Thyroid gland (tissue), 4 donors: ENCODE measurements around the gene DYNC2LI1. TPM values are rescaled to one million over a fixed set of nuclear protein-coding genes. Genes with fewer than 3 reads are reported as not detected.
A peak's percentile ranks its signal among the peaks of the same experiment; 100 is the strongest.

Experiments used
- DNase-seq, 2 donors: peaks; one replicate each; pipeline ENCODE4 v3.0.0-alpha.2; 2019
- H3K27ac ChIP-seq, 3 donors: fragments of 200-600 bp; sonication (generic); 1 replicate in 2 of 3; 2 replicates in 1 of 3; pipeline ENCODE4 v1.5.1; 2016 to 2019; ENCODE audit warnings: mild to moderate bottlenecking in 1 of 3, moderate library complexity in 1 of 3
- H3K27me3 ChIP-seq: fragments of 200-600 bp; sonication (generic); one replicate; pipeline ENCODE4 v1.5.1; 2019
- H3K36me3 ChIP-seq, 2 donors: fragments of 200-600 bp; sonication (generic); one replicate each; pipeline ENCODE4 v1.5.1; 2016 to 2019
- H3K4me1 ChIP-seq, 2 donors: fragments of 200-600 bp; sonication (generic); one replicate each; pipeline ENCODE4 v1.5.1; 2017 to 2019
- H3K4me3 ChIP-seq, 3 donors: fragments of 200-600 bp; sonication (generic); replicated peaks in 1 of 3; 1 replicate in 2 of 3; 2 replicates in 1 of 3; pipeline ENCODE4 v1.5.1; 2016; ENCODE audit warnings: mild to moderate bottlenecking in 1 of 3
- H3K9me3 ChIP-seq: fragments of 200-600 bp; sonication (generic); one replicate; pipeline ENCODE4 v1.5.1; 2017
- CTCF ChIP-seq, 6 experiments: fragments of 200-600 bp in 3 of 6; fragments of 450-650 bp in 3 of 6; sonication (generic) in 3 of 6; IDR thresholded peaks; one replicate each; pipeline ENCODE4 v1.5.1; 2016 to 2019; ENCODE audit warnings: antibody characterized with exemption in 6 of 6, mild to moderate bottlenecking in 2 of 6, inconsistent platforms in 1 of 6, moderate library complexity in 1 of 6
- POLR2A ChIP-seq, 2 donors: fragments of 450-650 bp; IDR thresholded peaks; one replicate each; pipeline ENCODE4 v1.6.1; 2017; ENCODE audit warnings: antibody characterized with exemption in 2 of 2, mild to moderate bottlenecking in 2 of 2, moderate library complexity in 1 of 2
- WGBS, 2 donors: methylation state at CpG; one replicate each; pipeline ENCODE4 v1.1.5; 2017; 5-methylcytosine and 5-hydroxymethylcytosine counted together
- intact Hi-C: fragments of 100-400 bp; cut with DNase I; formaldehyde crosslinking; loops from one replicate; pipeline ENCODE4 v1.15.1; 2023
- total RNA-seq, 4 donors: library from RNA; depleted of rRNA; stranded (reverse); fragments of >200 nt; gene quantifications; one replicate each; pipeline ENCODE4 v1.2.3, GENCODE V29; 2016

The DYNC2LI1 gene
- total RNA-seq, 4 donors from 2014 or later = 37.7 to 55.0 (median 45.2) TPM

GRCh38 chr2:43751476-43751990 lies 22.3 kb upstream of the DYNC2LI1 start:
- H3K4me3 ChIP-seq = no peak overlapping the region
- no peak overlapping the region for H3K27ac ChIP-seq
- intact Hi-C loops = no loop called here
- no peak for DNase-seq
- H3K9me3 ChIP-seq = no peaks in the 10 kb centered on the region
- no peaks in the 10 kb centered on the region for H3K4me1 ChIP-seq
- H3K36me3 ChIP-seq = no peaks in the 10 kb centered on the region
- WGBS, 2 donors = 92 to 95% methylated on average over 5 of the region's 5 CpGs
- H3K27me3 ChIP-seq = no peaks in the 10 kb centered on the region
- TF ChIP-seq POLR2A (IDR thresholded peaks at IDR 0.05) (no peak), CTCF (IDR thresholded peaks at IDR 0.05) (no peak)

GRCh38 chr2:43752302-43752701 lies 21.5 kb upstream of the DYNC2LI1 start:
- Histone ChIP-seq H3K36me3 (no peaks in the 10 kb centered on the region), H3K27me3 (no peaks in the 10 kb centered on the region), H3K27ac (no peak overlapping the region), H3K4me3 (no peak overlapping the region), H3K9me3 (no peaks in the 10 kb centered on the region), H3K4me1 (no peaks in the 10 kb centered on the region)
- intact Hi-C loops = no loop called here
- TF ChIP-seq CTCF (IDR thresholded peaks at IDR 0.05) = no peak
- TF ChIP-seq POLR2A (IDR thresholded peaks at IDR 0.05) = no peak
- no peak for DNase-seq

- TF ChIP-seq POLR2A (IDR thresholded peaks at IDR 0.05) (no peak), CTCF (IDR thresholded peaks at IDR 0.05) (no peak)
- intact Hi-C loops = no loop called here
- WGBS, 2 donors = 72 to 79% methylated on average over 7 of the region's 7 CpGs
These were observed 19.7 kb upstream of the DYNC2LI1 start for GRCh38 chr2:43754180-43754579.

GRCh38 chr2:43758739-43759138 lies 15.1 kb upstream of the DYNC2LI1 start:
- no peak for TF ChIP-seq CTCF (IDR thresholded peaks at IDR 0.05)
- no peak for TF ChIP-seq POLR2A (IDR thresholded peaks at IDR 0.05)
- 48 to 60% methylated on average over 3 of the region's 3 CpGs for WGBS, 2 donors
- Histone ChIP-seq H3K36me3 (no peaks in the 10 kb centered on the region), H3K27ac (peak overlapping the region in 1 of 3 donors; percentile 66), H3K4me3 (no peak overlapping the region), H3K9me3 (no peaks in the 10 kb centered on the region), H3K4me1 (peaks cover 0 to 7% of the 10 kb centered on the region in 2 donors), H3K27me3 (no peaks in the 10 kb centered on the region)
- no peak for DNase-seq
- intact Hi-C loops = no loop called here

More at GRCh38 chr2:43754180-43754579, 19.7 kb upstream of the DYNC2LI1 start:
- Histone ChIP-seq H3K36me3 (no peaks in the 10 kb centered on the region), H3K27me3 (no peaks in the 10 kb centered on the region), H3K4me1 (peaks cover 0 to 7% of the 10 kb centered on the region in 2 donors), H3K9me3 (no peaks in the 10 kb centered on the region), H3K4me3 (no peak overlapping the region), H3K27ac (no peak overlapping the region)
- no peak for DNase-seq

GRCh38 chr2:43759195-43759594 lies 14.6 kb upstream of the DYNC2LI1 start:
- Histone ChIP-seq H3K36me3 (no peaks in the 10 kb centered on the region), H3K27me3 (no peaks in the 10 kb centered on the region), H3K4me3 (no peak overlapping the region), H3K27ac (no peak overlapping the region), H3K9me3 (no peaks in the 10 kb centered on the region), H3K4me1 (peaks cover 0 to 7% of the 10 kb centered on the region in 2 donors)
- intact Hi-C loops = no loop called here
- TF ChIP-seq CTCF (IDR thresholded peaks at IDR 0.05) (no peak), POLR2A (IDR thresholded peaks at IDR 0.05) (no peak)
- no peak for DNase-seq
